Stimulated activated CD8-positive, alpha-beta memory T cell treated with anti-CD3 and anti-CD28 coated beads, Interleukin-15, amount 100 ng/mL, for 4 hours (primary cell): Measurements from ENCODE around the gene ZDHHC17.

ENCODE experiments used
- DNase-seq, 2 donors: peaks; one replicate each; pipeline ENCODE4 v3.0.0-alpha.2; 2020; ENCODE audit warnings: low read depth in 2 of 2

ZDHHC17 gene

GRCh38 chr12:76813972-76814371 lies 50.1 kb downstream of the ZDHHC17 start:
- no peak for DNase-seq

- no peak for DNase-seq
Measured at GRCh38 chr12:76820888-76821482, 57.1 kb downstream of the ZDHHC17 start.

GRCh38 chr12:76830436-76830835 lies 66.5 kb downstream of the ZDHHC17 start:
- DNase-seq: no peak

- DNase-seq: no peak
Measured at GRCh38 chr12:76836633-76837032, 72.7 kb downstream of the ZDHHC17 start.

- DNase-seq: no peak
Measured at GRCh38 chr12:76847260-76847659, 83.3 kb downstream of the ZDHHC17 start.

- DNase-seq: no peak
Measured at GRCh38 chr12:76848132-76848531, 84.2 kb downstream of the ZDHHC17 start.

- no peak for DNase-seq
Measured at GRCh38 chr12:76852106-76852505, 88.2 kb downstream of the ZDHHC17 start.

- DNase-seq: no peak
Measured at GRCh38 chr12:76855271-76855670, 91.4 kb downstream of the ZDHHC17 start.

- no peak for DNase-seq
Measured at GRCh38 chr12:76856018-76856644, 92.2 kb downstream of the ZDHHC17 start.

GRCh38 chr12:76859611-76860010 lies 95.7 kb downstream of the ZDHHC17 start:
- no peak for DNase-seq

- no peak for DNase-seq
Measured at GRCh38 chr12:76860256-76860655, 96.3 kb downstream of the ZDHHC17 start.

GRCh38 chr12:76863005-76863670 lies 99.2 kb downstream of the ZDHHC17 start:
- DNase-seq: no peak

- DNase-seq: no peak
Measured at GRCh38 chr12:76863837-76864236, 99.9 kb downstream of the ZDHHC17 start.

GRCh38 chr12:76864791-76865400 lies 101.0 kb downstream of the ZDHHC17 start:
- DNase-seq: no peak

- DNase-seq: no peak
Measured at GRCh38 chr12:76866151-76866567, 102.2 kb downstream of the ZDHHC17 start.

- DNase-seq: no peak
Measured at GRCh38 chr12:76866726-76867125, 102.8 kb downstream of the ZDHHC17 start.

- DNase-seq: no peak
Measured at GRCh38 chr12:76871082-76871481, 107.2 kb downstream of the ZDHHC17 start.

GRCh38 chr12:76871742-76872141 lies 107.8 kb downstream of the ZDHHC17 start:
- no peak for DNase-seq

- no peak for DNase-seq
Measured at GRCh38 chr12:76872415-76872814, 108.5 kb downstream of the ZDHHC17 start.

- DNase-seq: no peak
Measured at GRCh38 chr12:76874027-76874426, 110.1 kb downstream of the ZDHHC17 start.

- DNase-seq: no peak
Measured at GRCh38 chr12:76874491-76875190, 110.7 kb downstream of the ZDHHC17 start.

GRCh38 chr12:76876696-76877229 lies 112.8 kb downstream of the ZDHHC17 start:
- DNase-seq: no peak
